KMS-11 (cell line): ENCODE measurements around the gene MAML2.

ENCODE experiments used
- H2AFZ ChIP-seq: fragments of 200-600 bp; sonication (generic); 2 replicates; pipeline ENCODE4 v1.6.1; 2016; ENCODE audit warnings: antibody characterized with exemption, mixed run types, low read depth
- H3K27ac ChIP-seq: fragments of 200-600 bp; sonication (generic); 2 replicates; pipeline ENCODE4 v1.6.1; 2016; ENCODE audit warnings: mild to moderate bottlenecking, mixed run types
- H3K27me3 ChIP-seq: fragments of 200-600 bp; sonication (generic); 2 replicates; pipeline ENCODE4 v1.6.1; 2017; ENCODE audit warnings: mild to moderate bottlenecking, low read depth, mixed run types, moderate library complexity; ENCODE audit not compliant: insufficient read depth
- H3K36me3 ChIP-seq: fragments of 200-600 bp; sonication (generic); 2 replicates; pipeline ENCODE4 v1.6.1; 2017; ENCODE audit warnings: mild to moderate bottlenecking, mixed run types; ENCODE audit not compliant: insufficient read depth
- H3K4me1 ChIP-seq: fragments of 200-600 bp; sonication (generic); 2 replicates; pipeline ENCODE4 v1.6.1; 2016; ENCODE audit warnings: mild to moderate bottlenecking, low read depth, mixed run types; ENCODE audit not compliant: poor library complexity, severe bottlenecking
- H3K4me2 ChIP-seq: fragments of 200-600 bp; sonication (generic); 2 replicates; pipeline ENCODE4 v1.7.0; 2016; ENCODE audit warnings: mild to moderate bottlenecking, mixed run types
- H3K4me3 ChIP-seq: fragments of 200-600 bp; sonication (generic); IDR thresholded peaks from 2 replicates; pipeline ENCODE4 v1.6.1; 2017; ENCODE audit warnings: low read depth, low read length, mixed read lengths; ENCODE audit not compliant: insufficient read depth
- H3K79me2 ChIP-seq: fragments of 200-600 bp; sonication (generic); 2 replicates; pipeline ENCODE4 v1.6.1; 2016; ENCODE audit warnings: low read depth, mixed run types; ENCODE audit not compliant: insufficient read depth
- H3K9ac ChIP-seq: fragments of 200-600 bp; sonication (generic); 2 replicates; pipeline ENCODE4 v1.6.1; 2016; ENCODE audit warnings: mild to moderate bottlenecking, mixed run types
- H4K20me1 ChIP-seq: fragments of 200-600 bp; sonication (generic); 2 replicates; pipeline ENCODE4 v1.6.1; 2016; ENCODE audit warnings: mild to moderate bottlenecking, mixed run types; ENCODE audit not compliant: insufficient read depth
- CTCF ChIP-seq: fragments of 200-600 bp; sonication (generic); conservative IDR thresholded peaks from 2 replicates; pipeline ENCODE4 v1.6.1; 2017; ENCODE audit warnings: low read depth, mild to moderate bottlenecking, antibody characterized with exemption, low read length, moderate library complexity, mixed read lengths

Gene MAML2

GRCh38 chr11:96106645-96107044 lies 236.3 kb downstream of the MAML2 start:
- no peaks in the 10 kb centered on the region for H3K27me3 ChIP-seq
- no peaks in the 10 kb centered on the region for H3K4me1 ChIP-seq
- H3K79me2 ChIP-seq: no peaks in the 10 kb centered on the region
- no peak overlapping the region for H3K27ac ChIP-seq
- no peak overlapping the region for H2AFZ ChIP-seq
- no peak for TF ChIP-seq CTCF
- H4K20me1 ChIP-seq: no peaks in the 10 kb centered on the region
- H3K4me3 ChIP-seq: no peak overlapping the region
- H3K36me3 ChIP-seq: no peaks in the 10 kb centered on the region
- no peak overlapping the region for H3K4me2 ChIP-seq
- H3K9ac ChIP-seq: no peak overlapping the region

GRCh38 chr11:96105944-96106343 lies 237.1 kb downstream of the MAML2 start:
- H4K20me1 ChIP-seq: no peaks in the 10 kb centered on the region
- no peaks in the 10 kb centered on the region for H3K27me3 ChIP-seq
- no peak overlapping the region for H3K4me2 ChIP-seq
- no peaks in the 10 kb centered on the region for H3K36me3 ChIP-seq
- H3K79me2 ChIP-seq: no peaks in the 10 kb centered on the region
- no peak overlapping the region for H3K9ac ChIP-seq
- no peaks in the 10 kb centered on the region for H3K4me1 ChIP-seq
- no peak overlapping the region for H3K27ac ChIP-seq
- no peak overlapping the region for H3K4me3 ChIP-seq
- no peak for TF ChIP-seq CTCF
- H2AFZ ChIP-seq: no peak overlapping the region

- H3K79me2 ChIP-seq: no peaks in the 10 kb centered on the region
- H3K9ac ChIP-seq: no peak overlapping the region
- H2AFZ ChIP-seq: no peak overlapping the region
- no peaks in the 10 kb centered on the region for H4K20me1 ChIP-seq
- H3K4me1 ChIP-seq: no peaks in the 10 kb centered on the region
- H3K4me2 ChIP-seq: no peak overlapping the region
- H3K4me3 ChIP-seq: no peak overlapping the region
- no peak overlapping the region for H3K27ac ChIP-seq
- H3K27me3 ChIP-seq: no peaks in the 10 kb centered on the region
- H3K36me3 ChIP-seq: no peaks in the 10 kb centered on the region
- TF ChIP-seq CTCF: no peak
Measured at GRCh38 chr11:96105197-96105895, 237.6 kb downstream of the MAML2 start.

GRCh38 chr11:96104496-96104895 lies 238.5 kb downstream of the MAML2 start:
- H4K20me1 ChIP-seq: no peaks in the 10 kb centered on the region
- no peak overlapping the region for H2AFZ ChIP-seq
- no peak overlapping the region for H3K9ac ChIP-seq
- no peaks in the 10 kb centered on the region for H3K79me2 ChIP-seq
- H3K27me3 ChIP-seq: no peaks in the 10 kb centered on the region
- TF ChIP-seq CTCF: no peak
- no peaks in the 10 kb centered on the region for H3K4me1 ChIP-seq
- H3K36me3 ChIP-seq: no peaks in the 10 kb centered on the region
- no peak overlapping the region for H3K4me2 ChIP-seq
- no peak overlapping the region for H3K4me3 ChIP-seq
- no peak overlapping the region for H3K27ac ChIP-seq
